K562 (cell line): ENCODE measurements around the gene DIAPH3. TPM values are rescaled to one million over a fixed set of nuclear protein-coding genes. Genes with fewer than 3 reads are reported as not detected.

ENCODE experiments used
- BRCA1 ChIP-seq, 2 experiments: fragments of 450-650 bp in 1 of 2; sonication (generic) in 1 of 2; formaldehyde crosslinking in 1 of 2; IDR thresholded peaks; 2 replicates each; pipeline versions ENCODE4 v1.5.0 to v1.6.1; 2017 to 2020; ENCODE audit warnings: mild to moderate bottlenecking in 1 of 2, missing genetic modification reagents in 1 of 2
- CBX3 ChIP-seq, 2 experiments: IDR thresholded peaks; 1 replicate in 1 of 2; 2 replicates in 1 of 2; pipeline ENCODE4 v1.6.1; 2012; ENCODE audit warnings: inconsistent platforms in 2 of 2, low read length in 2 of 2, borderline replicate concordance in 1 of 2, control low read depth in 1 of 2
- HDAC1 ChIP-seq, 2 experiments: fragments of 450-650 bp; IDR thresholded peaks; 2 replicates each; pipeline ENCODE4 v1.6.1; 2016 to 2017; ENCODE audit warnings: inconsistent platforms in 1 of 2, mild to moderate bottlenecking in 1 of 2, moderate library complexity in 1 of 2
- MGA ChIP-seq: fragments of 450-650 bp; IDR thresholded peaks from 2 replicates; pipeline ENCODE4 v1.6.1; 2016; ENCODE audit warnings: mild to moderate bottlenecking, moderate library complexity
- YBX1 ChIP-seq: fragments of 450-650 bp; IDR thresholded peaks from 2 replicates; pipeline ENCODE4 v1.7.1; 2016; ENCODE audit warnings: mild to moderate bottlenecking
- ZBTB7A ChIP-seq: IDR thresholded peaks from 2 replicates; pipeline ENCODE4 v1.6.1; 2011; ENCODE audit warnings: low read depth, mild to moderate bottlenecking, low read length, moderate library complexity, borderline replicate concordance; ENCODE audit not compliant: control insufficient read depth
- ZSCAN29 ChIP-seq: fragments of 450-650 bp; IDR thresholded peaks from 2 replicates; pipeline ENCODE4 v1.6.1; 2017
- polyA plus RNA-seq, 8 experiments: library from polyadenylated mRNA; depleted of rRNA in 4 of 8; stranded (reverse) in 5 of 8; unstranded in 3 of 8; fragments of >200 nt; fragmentation: Nextera tagmentation in 2 of 8; fragmentation: Illumina TruSeq in 1 of 8; extraction: Ambion mirVana in 2 of 8; extraction: Trizol in 1 of 8; gene quantifications; 2 replicates each; pipeline versions ENCODE4 v1.2.1 to v1.2.3, GENCODE V29; 2011 to 2014; ENCODE audit warnings: inconsistent platforms in 1 of 8, missing spikeins in 1 of 8
- total RNA-seq, 7 experiments: library from RNA; depleted of rRNA in 6 of 7; stranded (reverse); fragments of >200 nt in 6 of 7; fragmentation: Illumina TruSeq in 2 of 7; extraction: Trizol in 2 of 7; gene quantifications; 2 replicates each; pipeline versions ENCODE4 v1.2.1 to v1.2.3, GENCODE V29; 2011 to 2021; ENCODE audit warnings: low replicate concordance in 1 of 7

Gene DIAPH3
- total and polyA plus RNA-seq, 9 of the 15 experiments (the other 6 are each of a cell fraction or from before 2014, with no cell fraction given): 9.0 to 18.7 (median 14.7) TPM

GRCh38 chr13:59766236-59766635 is 397.5 kb downstream of the DIAPH3 start (continued):
- no peak for TF ChIP-seq HDAC1 (IDR thresholded peaks at IDR 0.05)
- no peak for TF ChIP-seq CBX3 (IDR thresholded peaks at IDR 0.05; ENCODE audit: borderline replicate concordance in 1 of 2, low read length in 2 of 2)
- no peak for TF ChIP-seq ZBTB7A
- TF ChIP-seq BRCA1 (IDR thresholded peaks at IDR 0.05): no peak
- TF ChIP-seq BRCA1 (CRISPR knock-in tag; IDR thresholded peaks at IDR 0.05): no peak
- no peak for TF ChIP-seq YBX1
- no peak for TF ChIP-seq MGA
- no peak for TF ChIP-seq ZSCAN29
